ENCODE measurements around the gene PLEKHB2. TPM values are rescaled to one million over a fixed set of nuclear protein-coding genes. Genes with fewer than 3 reads are reported as not detected.

Gene PLEKHB2
- polyA plus RNA-seq, 3 donors = 53.9 to 172 (median 146) TPM

- Mint-ChIP-seq H3K4me1 (peaks cover 14% of the 10 kb centered on the region), H3K9me3 (peaks cover 6 to 22% (median 15%) of the 10 kb centered on the region in 7 donors), H3K4me3 (no peak overlapping the region), H3K27me3 (ENCODE audit: low read depth in 3 of 3) (peaks cover 0 to 2% (median 0%) of the 10 kb centered on the region in 3 donors), H3K27ac (peak overlapping the region in 4 of 7 donors; percentile 6 to 54 (median 38)), H3K36me3 (peaks cover 51 to 77% of the 10 kb centered on the region in 2 donors)
- Histone ChIP-seq H3K4me3 (replicated peaks in 1 of 3; ENCODE audit: low read depth in 2 of 3, low read length in 3 of 3) (no peak overlapping the region), H3K79me2 (ENCODE audit: insufficient read depth, low read length) (peaks cover 99% of the 10 kb centered on the region), H3K4me1 (ENCODE audit: control insufficient read depth in 1 of 2, insufficient read depth in 2 of 2, low read length in 2 of 2) (no peaks in the 10 kb centered on the region), H3K27me3 (ENCODE audit: control insufficient read depth in 2 of 2, insufficient read depth in 2 of 2, low read length in 2 of 2) (no peaks in the 10 kb centered on the region), H3K4me2 (replicated peaks; ENCODE audit: extremely low read depth, low read length, poor library complexity, severe bottlenecking) (no peak overlapping the region), H2AFZ (ENCODE audit: insufficient read depth, low read depth, low read length, poor library complexity, severe bottlenecking) (no peak overlapping the region), H3K9me3 (replicated peaks in 1 of 2; ENCODE audit: control insufficient read depth in 1 of 2, insufficient read depth in 1 of 2, low read length in 2 of 2) (peaks cover 5 to 6% of the 10 kb centered on the region in 2 donors), H4K20me1 (ENCODE audit: insufficient read depth, low read length) (peaks cover 91% of the 10 kb centered on the region), H3K9ac (ENCODE audit: insufficient read depth, low read length, poor library complexity, severe bottlenecking) (no peak overlapping the region), H3K36me3 (replicated peaks in 1 of 2; ENCODE audit: control insufficient read depth in 1 of 2, insufficient read depth in 2 of 2, low read length in 2 of 2) (peaks cover 23 to 75% of the 10 kb centered on the region in 2 donors), H3K27ac (ENCODE audit: low read depth in 1 of 2, low read length in 2 of 2) (peak overlapping the region in 1 of 2 donors; percentile 72)
- no peak for DNase-seq
- intact Hi-C loops (cut with micrococcal nuclease) = no loop called here
- TF ChIP-seq CTCF (IDR thresholded peaks at IDR 0.05) = no peak
These were observed 10.6 kb downstream of the PLEKHB2 start for GRCh38 chr2:131115752-131116151.

GRCh38 chr2:131120815-131121317, 15.7 kb downstream of the PLEKHB2 start:
- no peak overlapping the region for H3K4me3 Mint-ChIP-seq
- H3K36me3 Mint-ChIP-seq = peaks cover 57 to 79% of the 10 kb centered on the region in 2 donors
- no peak overlapping the region for H3K4me3 ChIP-seq (replicated peaks in 1 of 3; ENCODE audit: low read depth in 2 of 3, low read length in 3 of 3)
- 96% methylated on average over 3 of the region's 12 CpGs for WGBS (ENCODE audit: insufficient coverage)
- peaks cover 40 to 77% of the 10 kb centered on the region in 2 donors for H3K36me3 ChIP-seq (replicated peaks in 1 of 2; ENCODE audit: control insufficient read depth in 1 of 2, insufficient read depth in 2 of 2, low read length in 2 of 2)
- H3K27me3 ChIP-seq (ENCODE audit: control insufficient read depth in 2 of 2, insufficient read depth in 2 of 2, low read length in 2 of 2) = no peaks in the 10 kb centered on the region
- no peak for TF ChIP-seq CTCF (IDR thresholded peaks at IDR 0.05)
- DNase-seq = no peak
- peak overlapping the region in 1 of 2 donors; percentile 24 for H3K27ac ChIP-seq (ENCODE audit: low read depth in 1 of 2, low read length in 2 of 2)
- no peak overlapping the region for H2AFZ ChIP-seq (ENCODE audit: insufficient read depth, low read depth, low read length, poor library complexity, severe bottlenecking)
- intact Hi-C loops (cut with micrococcal nuclease) = no loop called here
- H3K4me2 ChIP-seq (replicated peaks; ENCODE audit: extremely low read depth, low read length, poor library complexity, severe bottlenecking) = no peak overlapping the region
- no peaks in the 10 kb centered on the region for H3K4me1 Mint-ChIP-seq
- no peaks in the 10 kb centered on the region for H3K4me1 ChIP-seq (ENCODE audit: control insufficient read depth in 1 of 2, insufficient read depth in 2 of 2, low read length in 2 of 2)
- H3K9ac ChIP-seq (ENCODE audit: insufficient read depth, low read length, poor library complexity, severe bottlenecking) = no peak overlapping the region
- peaks cover 96% of the 10 kb centered on the region for H4K20me1 ChIP-seq (ENCODE audit: insufficient read depth, low read length)
- peaks cover 81% of the 10 kb centered on the region for H3K79me2 ChIP-seq (ENCODE audit: insufficient read depth, low read length)
- H3K9me3 ChIP-seq (replicated peaks in 1 of 2; ENCODE audit: control insufficient read depth in 1 of 2, insufficient read depth in 1 of 2, low read length in 2 of 2) = no peaks in the 10 kb centered on the region
- H3K27ac Mint-ChIP-seq = peak overlapping the region in 4 of 7 donors; percentile 10 to 56 (median 27)
- H3K9me3 Mint-ChIP-seq = peaks cover 0 to 6% (median 0%) of the 10 kb centered on the region in 7 donors
- H3K27me3 Mint-ChIP-seq (ENCODE audit: low read depth in 3 of 3) = no peaks in the 10 kb centered on the region

All from CD14-positive monocyte (primary cell).